Stomach smooth muscle (tissue), 2 donors: Measurements from ENCODE around the gene VPREB3.
"Not testable (repeated sequence)": the region's sequence is repeated elsewhere in the genome, so short reads cannot be mapped to it uniquely, and the experiment has no call there.

Experiments used
- H3K27ac ChIP-seq: one replicate; pipeline ENCODE4 v1.7.0; 2013; ENCODE audit warnings: mild to moderate bottlenecking, low read length, inconsistent platforms
- H3K27me3 ChIP-seq, 2 donors: one replicate each; pipeline ENCODE4 v1.7.0; 2013; ENCODE audit warnings: low read length in 2 of 2; ENCODE audit not compliant: insufficient read depth in 2 of 2, control insufficient read depth in 1 of 2
- H3K36me3 ChIP-seq, 2 donors: one replicate each; pipeline ENCODE4 v1.7.0; 2013; ENCODE audit warnings: low read length in 2 of 2; ENCODE audit not compliant: control insufficient read depth in 2 of 2, insufficient read depth in 2 of 2
- H3K4me1 ChIP-seq: one replicate; pipeline ENCODE4 v1.7.0; 2013; ENCODE audit warnings: low read length; ENCODE audit not compliant: control insufficient read depth, insufficient read depth
- H3K4me3 ChIP-seq, 2 donors: one replicate each; pipeline ENCODE4 v1.7.0; 2013; ENCODE audit warnings: low read length in 2 of 2
- H3K9ac ChIP-seq, 2 donors: one replicate each; pipeline ENCODE4 v1.7.0; 2013; ENCODE audit warnings: low read length in 2 of 2, mild to moderate bottlenecking in 1 of 2
- H3K9me3 ChIP-seq, 2 donors: one replicate each; pipeline ENCODE4 v1.7.0; 2013; ENCODE audit warnings: low read length in 2 of 2; ENCODE audit not compliant: control insufficient read depth in 2 of 2
- donor health status: healthy.
- donor health status: Pancreatic carcinoma.

Gene VPREB3

DNA sequence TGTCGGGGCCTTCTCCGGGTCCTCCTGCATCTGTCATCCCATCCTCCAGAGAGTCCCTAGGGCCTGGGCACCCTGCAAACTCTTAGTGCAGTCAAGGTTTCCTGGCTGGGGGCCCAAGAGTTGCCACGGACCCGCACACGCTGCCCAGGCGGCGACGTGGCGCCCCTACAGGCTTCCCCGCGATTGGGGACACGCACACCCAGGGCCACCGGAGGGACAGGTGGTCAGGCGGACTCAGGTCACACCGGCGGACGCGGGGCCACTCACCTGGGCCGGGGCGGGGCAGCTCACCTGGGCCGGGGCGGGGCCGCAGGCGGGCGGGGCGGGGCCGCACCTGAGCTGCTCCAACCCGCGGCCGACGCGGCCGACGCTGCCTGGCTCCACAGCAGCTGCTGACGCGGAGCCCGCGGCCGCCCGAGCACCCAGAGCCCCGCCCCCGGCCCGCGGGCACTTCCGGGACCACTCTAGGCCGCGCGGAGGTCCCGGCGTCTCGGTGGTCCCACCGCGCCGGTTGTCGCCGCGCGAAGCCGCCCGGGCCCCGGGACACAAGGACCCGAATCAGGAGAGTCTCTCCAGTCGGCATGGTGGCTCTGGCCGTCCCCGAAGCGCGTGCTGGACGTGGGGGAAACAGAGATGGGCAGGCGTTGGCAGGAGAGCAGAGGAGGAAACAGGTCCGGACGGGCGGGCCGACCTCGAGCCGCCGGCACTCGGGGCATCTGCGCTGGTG is 3.3 kb downstream of the VPREB3 start, which contains the start of gene ZNF70:
Gene ZNF70, minus strand, starts transcription at position 399 of the 727 bp plus-strand sequence. CDS start 5,972 bp downstream, outside the sequence.
- Histone ChIP-seq H3K9me3 (no peaks in the 10 kb centered on the region), H3K27me3 (no peaks in the 10 kb centered on the region), H3K9ac (peak within 1 kb of the TSS; percentile 90 to 95), H3K36me3 (no peaks in the 10 kb centered on the region), H3K27ac (peak within 1 kb of the TSS; percentile 82), H3K4me1 (peaks cover 8% of the 10 kb centered on the region), H3K4me3 (peak within 1 kb of the TSS; percentile 88 to 89)

DNA sequence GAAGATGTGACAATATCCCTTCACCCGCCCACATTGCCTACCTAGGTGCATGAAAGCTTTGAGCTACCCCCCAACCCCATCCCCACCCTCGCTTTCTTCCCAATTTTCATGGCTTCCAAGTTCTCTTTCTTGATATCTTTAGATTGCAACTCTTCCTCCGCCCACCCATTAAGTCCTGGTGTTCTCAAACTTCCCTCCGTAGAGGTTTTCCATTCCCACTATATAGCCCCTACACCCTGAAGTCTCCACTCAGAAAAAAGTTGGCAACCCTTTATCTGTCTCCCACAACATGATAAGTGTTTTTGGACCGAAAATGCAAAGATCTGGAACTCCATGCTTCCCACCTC is 3.9 kb downstream of the VPREB3 start:
- Histone ChIP-seq H3K4me1 (peaks cover 8% of the 10 kb centered on the region), H3K4me3 (peak overlapping the region; percentile 87 to 88), H3K36me3 (peaks cover 0 to under 1% of the 10 kb centered on the region in 2 donors), H3K9me3 (no peaks in the 10 kb centered on the region), H3K27me3 (no peaks in the 10 kb centered on the region), H3K27ac (no peak overlapping the region), H3K9ac (peak overlapping the region; percentile 73 to 83)

DNA sequence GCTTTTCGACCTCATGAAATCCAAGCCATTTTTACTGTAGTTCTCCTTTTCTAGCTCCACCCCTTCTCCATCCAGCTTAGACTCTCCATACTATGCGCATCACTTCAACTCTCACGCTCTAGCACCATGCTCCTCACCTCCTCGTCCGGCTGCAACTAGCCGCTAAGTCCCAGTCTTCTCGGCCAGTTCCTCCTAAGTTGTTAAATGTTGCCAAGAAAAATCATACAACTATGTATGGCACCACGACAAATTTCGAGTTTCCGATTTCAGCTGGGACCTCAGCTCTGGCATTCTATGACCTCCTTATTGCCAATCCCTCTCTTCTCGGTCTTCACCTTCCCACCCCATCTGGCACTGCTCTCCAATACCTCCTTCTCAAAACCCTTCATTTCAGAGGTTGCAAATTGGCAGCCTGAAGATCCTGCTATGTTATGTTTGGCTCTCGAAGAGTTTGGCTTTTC is 4.4 kb downstream of the VPREB3 start:
- no peaks in the 10 kb centered on the region for H3K9me3 ChIP-seq
- peak overlapping the region; percentile 87 to 88 for H3K4me3 ChIP-seq
- H3K36me3 ChIP-seq = peaks cover 4 to 6% of the 10 kb centered on the region in 2 donors
- no peak overlapping the region for H3K27ac ChIP-seq
- H3K27me3 ChIP-seq = no peaks in the 10 kb centered on the region
- H3K4me1 ChIP-seq = peaks cover 8% of the 10 kb centered on the region
- no peak overlapping the region for H3K9ac ChIP-seq

DNA sequence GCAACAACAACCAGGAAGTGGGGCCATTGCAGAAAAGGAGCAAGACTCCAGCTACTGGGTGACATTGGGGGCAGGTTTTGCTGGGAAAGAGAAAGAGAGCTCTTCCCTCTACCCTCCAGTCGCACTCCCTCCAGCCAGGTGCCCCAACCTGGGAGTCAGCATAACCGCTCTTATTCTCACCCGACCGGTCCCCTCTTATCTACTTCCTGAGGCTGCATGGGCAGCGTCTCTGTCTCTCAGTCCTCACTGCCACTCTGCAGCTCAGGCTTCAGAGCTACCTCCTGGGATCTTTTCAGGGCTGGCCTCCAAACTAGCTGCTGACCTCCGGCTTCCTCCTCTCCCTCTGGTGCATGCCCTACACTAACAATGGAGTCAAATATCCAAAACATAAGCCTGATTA is 8.4 kb downstream of the VPREB3 start:
- Histone ChIP-seq H3K27me3 (no peaks in the 10 kb centered on the region), H3K36me3 (peaks cover 29 to 31% of the 10 kb centered on the region in 2 donors), H3K9ac (no peak overlapping the region), H3K9me3 (peaks cover 0 to 9% of the 10 kb centered on the region in 2 donors), H3K4me3 (no peak overlapping the region), H3K4me1 (peaks cover 17% of the 10 kb centered on the region), H3K27ac (no peak overlapping the region)

DNA sequence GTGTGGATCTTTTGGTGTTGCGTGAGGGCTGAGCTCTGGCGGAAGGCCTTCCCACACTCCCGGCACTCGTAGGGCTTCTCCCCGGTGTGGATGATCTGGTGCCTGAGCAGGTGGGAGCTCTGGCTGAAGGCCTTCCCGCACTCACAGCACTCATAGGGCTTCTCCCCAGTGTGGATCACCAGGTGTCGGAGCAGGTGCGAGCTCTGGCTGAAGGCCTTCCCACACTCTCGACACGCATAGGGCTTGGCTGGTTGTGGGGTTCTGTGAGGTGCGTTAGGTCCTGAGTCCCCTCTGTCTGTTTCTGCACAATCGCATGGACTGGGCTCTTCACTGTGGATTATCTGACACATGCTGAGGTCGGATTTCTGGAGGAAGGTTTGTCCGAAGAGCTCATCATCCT is 9.7 kb downstream of the VPREB3 start:
- Histone ChIP-seq H3K27me3 (no peaks in the 10 kb centered on the region), H3K27ac (no peak overlapping the region), H3K9ac (no peak overlapping the region), H3K4me3 (no peak overlapping the region), H3K4me1 (peaks cover 9% of the 10 kb centered on the region), H3K36me3 (peaks cover 29 to 31% of the 10 kb centered on the region in 2 donors), H3K9me3 (peaks cover 0 to 9% of the 10 kb centered on the region in 2 donors)

DNA sequence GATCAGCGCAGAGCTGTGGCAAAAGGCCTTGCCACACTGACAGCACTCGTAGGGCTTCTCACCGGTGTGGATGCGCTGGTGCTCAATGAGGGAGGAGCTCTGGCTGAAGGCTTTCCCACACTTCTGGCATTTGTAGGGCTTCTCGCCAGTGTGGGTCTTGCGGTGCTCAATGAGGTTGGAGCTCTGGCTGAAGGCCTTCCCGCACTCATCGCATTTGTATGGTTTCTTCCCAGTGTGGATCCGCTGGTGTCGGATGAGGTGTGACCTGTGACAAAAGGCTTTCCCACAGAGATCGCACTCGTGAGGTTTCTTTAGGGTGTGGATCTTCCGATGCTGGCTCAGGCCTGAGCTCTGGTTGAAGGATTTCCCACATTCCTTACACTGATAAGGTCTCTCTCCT is 10.2 kb downstream of the VPREB3 start:
- Histone ChIP-seq H3K9ac (no peak overlapping the region), H3K9me3 (peaks cover 0 to 9% of the 10 kb centered on the region in 2 donors), H3K4me3 (no peak overlapping the region), H3K27me3 (no peaks in the 10 kb centered on the region), H3K4me1 (peaks cover 9% of the 10 kb centered on the region), H3K27ac (no peak overlapping the region), H3K36me3 (peaks cover 29 to 31% of the 10 kb centered on the region in 2 donors)

- Histone ChIP-seq H3K36me3 (peaks cover 29 to 31% of the 10 kb centered on the region in 2 donors), H3K4me3 (no peak overlapping the region), H3K9ac (no peak overlapping the region)
Measured at GRCh38 chr22:23743303-23743705, 10.9 kb downstream of the VPREB3 start.

GRCh38 chr22:23742505-23743264 is 11.5 kb downstream of the VPREB3 start:
- Histone ChIP-seq H3K27ac (no peak overlapping the region), H3K27me3 (no peaks in the 10 kb centered on the region), H3K4me3 (no peak overlapping the region), H3K36me3 (peaks cover 29 to 31% of the 10 kb centered on the region in 2 donors), H3K4me1 (peaks cover 9% of the 10 kb centered on the region), H3K9ac (no peak overlapping the region), H3K9me3 (peaks cover 0 to 9% of the 10 kb centered on the region in 2 donors)

More at GRCh38 chr22:23743303-23743705, 10.9 kb downstream of the VPREB3 start:
- H3K9me3 ChIP-seq = peaks cover 0 to 9% of the 10 kb centered on the region in 2 donors
- H3K27me3 ChIP-seq = no peaks in the 10 kb centered on the region
- no peak overlapping the region for H3K27ac ChIP-seq
- H3K4me1 ChIP-seq = peaks cover 9% of the 10 kb centered on the region

GRCh38 chr22:23737696-23738095 is 16.5 kb downstream of the VPREB3 start:
- no peaks in the 10 kb centered on the region for H3K9me3 ChIP-seq
- no peak overlapping the region for H3K9ac ChIP-seq
- peaks cover 5% of the 10 kb centered on the region for H3K4me1 ChIP-seq
- H3K36me3 ChIP-seq = peaks cover 3 to 9% of the 10 kb centered on the region in 2 donors
- no peak overlapping the region for H3K27ac ChIP-seq
- H3K4me3 ChIP-seq = no peak overlapping the region
- H3K27me3 ChIP-seq = no peaks in the 10 kb centered on the region

DNA sequence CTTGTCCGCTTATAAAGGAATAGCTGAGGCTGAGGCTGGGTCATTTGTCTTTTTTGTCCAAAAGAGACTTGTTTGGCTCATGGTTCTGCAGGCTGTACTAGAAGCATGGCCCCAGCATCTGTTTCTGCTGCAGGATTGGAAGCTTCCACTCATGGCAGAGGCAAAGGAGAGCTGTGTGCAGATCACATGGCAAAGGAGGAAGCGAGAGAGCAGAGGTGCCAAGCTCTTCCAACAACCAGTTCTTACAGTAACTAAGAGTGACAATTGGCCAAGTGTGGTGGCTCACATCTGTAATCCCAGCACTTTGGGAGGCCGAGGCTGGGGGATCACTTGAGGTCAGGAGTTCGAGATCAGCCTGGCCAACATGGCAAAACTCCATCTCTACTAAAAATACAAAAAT is 26.1 kb downstream of the VPREB3 start:
- not testable (repeated sequence) for H3K36me3 ChIP-seq, H3K4me3 ChIP-seq, H3K27me3 ChIP-seq, H3K4me1 ChIP-seq, H3K27ac ChIP-seq, H3K9ac ChIP-seq, H3K9me3 ChIP-seq
